SU-DHL-6 (cell line): ENCODE results near the gene FLAD1.

Experiments used
- CTCF ChIP-seq: fragments of 200-600 bp; sonication (generic); IDR thresholded peaks from one replicate; pipeline ENCODE4 v1.5.1; 2017; ENCODE audit warnings: antibody characterized with exemption, mild to moderate bottlenecking, low read length, moderate library complexity; ENCODE audit not compliant: insufficient read depth, poor library complexity, severe bottlenecking
- EZH2phosphoT487 ChIP-seq: fragments of 200-600 bp; sonication (generic), shearing (Covaris generic); conservative IDR thresholded peaks from 2 replicates; pipeline ENCODE4 v1.6.1; 2018; ENCODE audit warnings: mild to moderate bottlenecking, antibody characterized with exemption, low read length, moderate library complexity, mixed read lengths

GRCh38 chr1:154964359-154964758 is 18.8 kb upstream of the FLAD1 start:
- TF ChIP-seq CTCF (no peak), EZH2phosphoT487 (no peak)
